ENCODE measurements around the gene NUP43.
A peak's percentile ranks its signal among the peaks of the same experiment; 100 is the strongest.
"Not testable (repeated sequence)": the region's sequence is repeated elsewhere in the genome, so short reads cannot be mapped to it uniquely, and the experiment has no call there.

Gene NUP43, protein sequence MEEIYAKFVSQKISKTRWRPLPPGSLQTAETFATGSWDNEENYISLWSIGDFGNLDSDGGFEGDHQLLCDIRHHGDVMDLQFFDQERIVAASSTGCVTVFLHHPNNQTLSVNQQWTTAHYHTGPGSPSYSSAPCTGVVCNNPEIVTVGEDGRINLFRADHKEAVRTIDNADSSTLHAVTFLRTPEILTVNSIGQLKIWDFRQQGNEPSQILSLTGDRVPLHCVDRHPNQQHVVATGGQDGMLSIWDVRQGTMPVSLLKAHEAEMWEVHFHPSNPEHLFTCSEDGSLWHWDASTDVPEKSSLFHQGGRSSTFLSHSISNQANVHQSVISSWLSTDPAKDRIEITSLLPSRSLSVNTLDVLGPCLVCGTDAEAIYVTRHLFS
- total RNA-seq: 11.9 to 70.3 (median 45.1) reads per million in 17 experiments

DNA sequence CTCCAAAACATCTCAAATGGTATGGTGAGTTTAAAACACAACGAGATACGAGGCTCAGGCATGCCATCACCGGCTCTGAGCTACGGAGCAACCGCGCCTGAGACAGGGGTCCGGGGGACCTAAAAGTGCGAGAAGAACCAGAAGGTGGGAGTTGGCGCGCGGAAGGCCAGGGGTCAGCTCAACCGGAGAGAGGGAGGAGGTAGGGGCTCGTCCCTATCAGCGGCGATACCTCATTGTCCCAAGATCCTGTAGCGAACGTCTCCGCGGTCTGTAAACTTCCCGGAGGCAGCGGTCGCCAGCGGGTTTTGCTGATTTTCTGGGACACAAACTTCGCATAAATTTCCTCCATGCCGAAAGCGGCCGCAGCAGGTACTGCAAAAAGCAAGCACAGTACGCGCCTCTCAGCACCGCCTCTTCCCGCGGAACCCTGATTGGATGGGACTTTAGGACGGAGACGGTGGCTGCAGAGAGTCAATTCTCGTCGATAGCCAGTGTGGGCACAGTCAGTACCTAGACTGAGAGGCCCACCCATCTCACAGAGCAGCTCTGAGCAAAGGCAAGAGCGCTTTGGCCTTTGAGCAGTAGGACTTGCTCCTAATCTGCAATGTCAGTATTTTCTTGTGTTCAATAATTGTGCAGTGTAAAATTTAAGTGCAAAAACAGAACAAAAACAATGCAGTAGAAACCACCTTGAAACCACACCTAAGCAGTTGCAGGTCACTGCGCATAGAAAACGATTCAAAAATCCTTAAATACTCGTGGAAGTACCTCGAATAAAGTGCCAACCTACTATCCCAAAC lies at the start of gene NUP43:
Gene NUP43 (minus strand): TSS at position 383 of the 800 bp plus-strand sequence. CDS start 34 bp downstream, at position 349.
- peak; percentile 96 to 97 (median 96) for DNase-seq

DNA sequence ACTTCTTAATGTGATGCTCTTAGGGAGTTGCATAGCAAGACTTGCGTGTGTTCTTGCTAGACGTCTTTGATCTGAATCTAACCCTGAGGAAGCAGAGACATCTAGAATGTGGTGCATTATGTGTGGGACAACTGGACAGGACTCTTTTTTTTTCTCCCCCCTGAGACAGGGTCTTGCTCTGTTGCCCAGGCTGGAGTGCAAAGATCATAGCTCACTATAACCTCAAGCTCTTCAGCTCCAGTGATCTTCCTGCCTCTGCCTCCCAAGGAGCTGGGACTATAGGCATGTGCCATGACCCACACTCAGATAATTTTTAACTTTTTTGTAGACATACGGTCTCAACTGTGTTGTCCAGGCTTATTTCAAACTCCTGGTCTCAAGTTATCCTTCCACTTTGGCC lies 37.2 kb upstream of the NUP43 start:
- DNase-seq: no peak

DNA sequence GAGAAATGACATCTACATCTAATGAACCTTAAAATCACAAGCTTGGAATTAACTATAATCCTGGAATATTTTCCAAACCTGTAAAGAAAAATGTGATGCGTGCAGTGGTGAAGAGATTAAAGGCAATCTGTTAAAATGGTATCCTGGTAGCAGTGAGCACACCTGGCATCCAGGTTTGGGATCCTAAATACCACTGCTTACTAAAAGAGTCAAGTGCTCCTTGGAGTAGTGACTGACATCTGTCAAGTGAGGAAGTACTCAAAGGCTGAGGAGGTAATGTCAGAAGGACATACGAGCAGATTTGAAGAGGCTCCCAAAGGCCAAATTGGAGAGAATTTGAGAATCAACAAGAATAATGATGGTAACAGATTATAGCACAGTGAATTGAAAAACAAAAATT lies 36.0 kb upstream of the NUP43 start:
- DNase-seq: no peak

DNA sequence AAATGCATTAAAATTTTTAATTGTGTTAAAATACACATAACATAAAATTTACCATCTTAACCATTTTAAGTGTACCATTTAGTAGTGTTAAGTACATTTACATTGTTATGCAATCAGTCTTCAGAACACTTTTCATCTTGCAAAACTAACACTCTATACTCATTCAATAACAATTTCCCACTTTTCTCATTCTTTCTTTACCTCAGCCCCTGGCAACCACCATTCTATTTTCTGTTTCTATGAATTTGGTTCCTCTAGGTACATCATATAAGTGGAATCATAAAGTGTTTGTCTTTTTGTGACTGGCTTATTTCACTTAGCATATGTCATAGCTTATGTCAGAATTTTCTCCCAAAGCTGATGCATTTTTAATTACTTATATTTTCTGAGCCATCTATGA lies 35.4 kb upstream of the NUP43 start:
- no peak for DNase-seq

DNA sequence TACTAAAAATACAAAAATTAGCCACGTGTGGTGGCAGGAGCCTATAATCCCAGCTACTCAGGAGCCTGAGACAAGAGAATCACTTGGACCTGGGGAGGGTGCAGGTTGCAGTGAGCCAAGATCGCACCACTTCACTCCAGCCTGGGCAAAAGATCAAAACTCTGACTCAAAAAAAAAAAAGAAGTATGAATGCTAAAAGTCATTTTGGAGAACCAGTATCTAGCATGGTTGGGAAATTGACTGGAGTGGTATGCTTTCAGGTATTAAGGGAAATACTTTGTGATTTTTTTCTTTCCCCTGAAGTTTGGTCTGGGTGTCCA lies 33.3 kb upstream of the NUP43 start:
- no peak for DNase-seq

DNA sequence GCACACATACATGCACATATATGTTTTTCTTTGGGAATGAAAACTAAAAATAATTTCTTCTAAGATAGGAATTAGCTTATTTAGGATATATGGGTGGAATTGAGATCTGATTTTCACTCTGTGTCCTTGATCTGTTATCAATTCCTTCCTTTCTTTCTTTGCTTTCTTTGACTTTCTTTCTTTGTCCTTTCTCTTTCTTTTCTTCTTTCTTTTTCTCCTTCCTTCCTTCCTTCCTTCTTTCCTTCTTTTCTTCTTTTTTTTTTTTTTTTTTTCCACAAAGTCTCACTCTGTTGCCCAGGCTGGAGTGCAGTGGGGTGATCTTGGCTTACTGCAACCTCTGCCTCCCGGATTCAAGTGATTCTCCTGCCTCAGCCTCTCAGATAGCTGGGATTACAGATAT lies 31.3 kb upstream of the NUP43 start:
- no peak for DNase-seq

DNA sequence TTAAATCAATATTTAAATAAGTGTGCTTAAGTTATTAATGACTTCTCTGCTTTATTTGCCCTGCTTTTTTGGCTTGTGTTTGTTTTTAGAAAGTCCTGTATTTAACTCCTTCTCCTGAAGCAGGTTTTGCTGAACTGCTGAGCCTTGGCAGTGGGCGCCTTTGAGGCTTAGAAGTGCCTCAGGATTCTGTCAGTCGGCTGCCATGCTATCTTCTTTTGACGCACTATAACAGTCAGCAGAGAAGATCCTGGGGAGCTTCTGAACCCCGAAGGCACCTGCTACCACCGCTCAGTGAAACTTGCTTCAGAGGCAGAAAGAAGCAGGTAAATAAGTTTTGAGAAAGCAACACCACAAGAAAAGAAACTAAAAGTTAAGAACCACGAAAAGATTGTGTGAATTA lies 25.6 kb upstream of the NUP43 start:
- DNase-seq: no peak

DNA sequence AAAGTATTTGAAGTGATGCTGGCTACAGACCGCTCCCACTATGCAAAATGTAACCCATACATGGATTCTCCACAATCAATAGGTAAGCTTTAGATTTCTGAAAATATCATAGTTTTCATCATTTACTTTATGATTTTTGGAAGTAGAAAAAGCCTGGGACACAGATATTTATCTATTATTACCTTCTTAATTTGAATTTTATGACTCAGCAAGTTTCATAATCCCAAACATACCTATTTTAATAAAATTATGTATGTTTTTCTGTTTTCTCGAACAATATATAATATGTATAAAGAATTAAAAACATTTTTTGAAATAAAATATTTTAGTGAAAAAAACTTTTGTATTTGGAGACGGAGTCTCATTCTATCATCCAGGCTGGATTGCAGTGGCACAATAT lies 24.9 kb upstream of the NUP43 start:
- no peak for DNase-seq

DNA sequence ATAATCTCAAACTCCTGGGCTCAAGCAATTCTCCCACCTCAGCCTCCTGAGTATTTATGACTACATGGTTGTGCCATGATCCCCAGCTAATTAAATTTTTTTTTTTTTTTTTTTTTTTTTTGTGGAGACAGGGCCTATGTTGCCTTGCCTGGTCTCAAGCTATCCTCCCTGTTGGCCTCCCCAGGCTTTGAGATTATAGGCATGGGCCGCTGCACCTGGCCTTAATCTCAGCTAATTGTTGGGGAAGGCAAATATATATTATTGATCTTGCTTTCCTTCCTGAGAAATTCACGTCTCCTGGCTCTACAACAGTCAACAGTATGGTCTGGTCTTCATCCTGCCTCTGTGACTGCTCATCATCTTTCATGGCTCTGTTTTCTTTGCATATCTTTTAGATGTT lies 23.3 kb upstream of the NUP43 start:
- DNase-seq: no peak

DNA sequence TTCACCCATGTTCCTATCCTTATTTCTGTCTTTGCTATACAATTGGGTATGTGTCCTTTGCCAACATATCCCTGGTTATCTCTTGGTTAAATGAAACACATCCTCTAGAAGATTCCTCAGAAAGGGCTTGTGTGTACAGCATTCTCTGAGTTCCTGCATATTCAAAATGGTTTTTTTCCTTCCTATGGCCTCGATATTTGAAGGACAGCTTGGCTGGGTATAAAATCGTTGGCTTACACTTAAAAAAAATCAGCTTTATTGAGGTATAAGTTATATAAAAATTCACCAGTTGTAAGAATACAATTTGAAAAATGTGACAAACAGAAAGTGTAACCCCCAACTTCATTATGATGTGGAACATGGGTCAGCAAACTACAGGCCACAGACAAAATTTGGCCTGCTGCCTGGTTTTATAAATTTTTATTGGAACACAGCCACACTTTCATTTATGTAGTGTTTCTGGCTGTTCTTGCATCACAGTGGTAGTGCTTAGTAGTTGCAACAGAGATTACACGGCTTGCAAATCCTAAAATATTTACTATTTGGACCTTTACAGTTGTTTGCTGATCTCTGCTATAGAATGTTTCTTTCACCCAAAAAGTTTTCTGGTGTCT lies 19.9 kb upstream of the NUP43 start:
- peak; percentile 36 to 71 (median 46) for DNase-seq

DNA sequence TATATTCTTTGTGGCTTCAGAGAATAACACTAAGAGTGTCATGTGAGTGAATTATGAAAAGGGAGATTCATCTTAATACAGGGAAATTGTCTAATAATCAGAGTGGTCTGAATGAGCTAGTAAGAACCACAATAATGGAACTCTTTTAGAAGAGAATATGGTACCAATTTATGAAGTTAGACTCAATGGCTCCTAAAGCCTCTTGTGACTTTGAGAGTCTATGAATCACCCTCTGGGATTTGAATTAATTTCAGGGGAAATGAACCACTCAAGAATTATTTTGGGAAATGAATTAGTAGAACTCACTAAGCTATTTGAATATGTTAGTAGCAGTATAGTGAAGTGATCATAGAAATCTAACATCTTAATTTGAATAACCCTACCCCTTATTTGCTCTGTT lies 17.5 kb upstream of the NUP43 start:
- DNase-seq: no peak

DNA sequence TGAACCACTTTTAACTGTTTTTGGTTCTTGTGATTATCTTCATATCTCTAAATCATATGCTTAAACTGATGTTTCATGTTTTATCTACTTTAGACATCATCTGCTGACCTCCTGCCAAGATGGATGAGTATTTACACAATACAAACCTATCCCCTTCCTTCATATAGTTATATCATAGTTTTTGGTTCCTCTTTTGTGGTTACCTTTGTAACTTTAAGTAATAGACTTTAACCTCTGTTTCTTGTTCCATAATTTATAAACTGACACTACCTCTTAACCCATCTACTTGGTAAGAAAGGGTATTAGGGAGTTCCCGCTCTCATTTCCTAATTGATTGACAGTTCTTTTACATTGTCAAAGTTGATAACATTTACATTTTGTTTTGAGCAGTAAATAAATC lies 15.1 kb upstream of the NUP43 start:
- peak in 2 of 4 experiments; percentile 40 to 49 for DNase-seq

DNA sequence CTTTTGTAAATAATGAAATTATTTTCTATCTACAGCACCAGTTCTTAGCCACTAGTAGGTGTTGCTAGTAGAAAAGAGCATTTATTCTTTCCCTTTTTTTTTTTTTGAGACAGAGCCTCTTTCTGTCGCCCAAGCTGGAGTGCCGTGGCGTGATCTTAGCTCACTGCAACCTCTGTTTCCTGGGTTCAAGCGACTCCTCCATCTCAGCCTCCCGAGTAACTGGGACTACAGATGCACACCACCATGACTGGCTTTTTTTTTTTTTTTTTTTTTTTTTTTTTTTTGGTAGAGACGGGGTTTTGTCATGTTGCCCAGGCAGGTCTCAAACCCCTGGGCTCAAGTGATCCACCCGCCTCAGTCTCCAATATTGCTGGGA lies 9.9 kb upstream of the NUP43 start:
- DNase-seq: no peak

DNA sequence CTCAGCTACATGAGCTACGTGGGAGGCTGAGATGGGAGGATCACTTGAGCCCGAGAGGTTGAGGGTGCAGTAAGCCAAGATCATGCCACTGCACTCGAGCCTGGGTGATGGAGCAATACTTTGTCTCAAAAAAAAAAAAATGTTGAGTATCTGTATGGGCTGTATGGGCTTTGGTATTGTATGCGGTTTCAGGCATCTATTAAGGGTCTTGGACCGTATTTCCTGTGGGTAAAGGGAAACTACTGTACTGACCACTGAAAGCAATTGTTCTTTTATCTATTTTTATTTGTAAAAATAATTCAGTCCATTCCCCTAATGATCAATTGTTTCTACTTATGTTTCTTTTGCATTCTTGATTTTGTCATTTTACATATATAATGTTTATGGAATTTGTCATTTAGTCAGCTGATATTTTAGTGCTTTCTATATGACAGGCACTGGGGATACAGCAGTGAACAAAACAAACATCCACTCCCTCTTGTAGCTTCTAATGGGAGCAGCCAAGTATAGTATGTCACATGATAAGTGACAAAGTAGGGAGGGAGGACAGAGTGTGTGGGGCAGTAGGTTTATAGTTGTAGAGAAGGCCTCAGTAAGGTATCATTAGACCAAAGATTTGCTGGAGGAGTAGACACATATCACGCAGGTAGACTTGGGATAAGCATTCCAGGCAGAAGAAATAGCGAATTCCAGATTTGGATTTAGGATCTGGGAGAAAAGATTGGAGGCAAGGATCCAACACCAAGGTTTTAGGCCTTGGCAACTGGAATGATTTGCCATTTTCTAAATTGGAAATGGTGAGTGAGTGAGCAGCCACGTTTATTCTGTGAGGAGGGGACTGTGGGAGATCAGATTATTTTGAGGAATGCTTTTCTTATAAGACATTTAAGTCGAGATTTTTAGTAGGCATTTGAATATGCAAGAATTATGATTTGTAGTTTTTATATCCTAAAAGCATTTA lies 9.3 kb upstream of the NUP43 start:
- peak in 3 of 4 experiments; percentile 26 to 36 (median 33) for DNase-seq

DNA sequence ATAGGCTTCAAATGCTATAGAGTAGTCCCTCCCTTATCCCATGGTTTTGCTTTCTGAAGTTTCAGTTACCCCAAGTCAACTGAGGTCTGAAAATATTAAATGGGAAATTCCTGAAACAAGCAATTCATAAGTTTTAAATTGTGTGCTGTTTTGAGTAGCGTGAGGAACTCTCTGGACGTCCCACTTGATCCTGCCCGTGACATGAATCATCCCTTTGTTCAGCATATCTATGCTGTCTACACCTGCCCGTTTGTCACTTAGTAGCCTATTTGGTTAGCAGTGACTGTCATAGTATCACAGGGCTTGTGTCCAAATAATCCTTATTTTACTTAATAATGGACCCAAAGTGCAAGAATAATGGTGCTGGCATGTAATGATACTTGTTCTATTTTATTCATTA lies 8.2 kb upstream of the NUP43 start:
- peak; percentile 20 to 46 (median 39) for DNase-seq

DNA sequence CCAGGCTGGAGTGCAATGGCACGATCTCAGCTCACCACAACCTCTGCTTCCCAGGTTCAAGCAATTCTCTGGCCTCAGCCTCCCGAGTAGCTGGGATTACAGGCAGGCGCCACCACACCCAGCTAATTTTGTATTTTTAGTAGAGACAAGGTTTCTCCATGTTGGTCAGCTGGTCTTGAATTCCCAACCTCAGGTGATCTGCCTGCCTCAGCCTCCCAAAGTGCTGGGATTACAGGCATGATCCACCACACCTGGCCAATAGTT lies 7.0 kb upstream of the NUP43 start:
- DNase-seq: not testable (repeated sequence)

DNA sequence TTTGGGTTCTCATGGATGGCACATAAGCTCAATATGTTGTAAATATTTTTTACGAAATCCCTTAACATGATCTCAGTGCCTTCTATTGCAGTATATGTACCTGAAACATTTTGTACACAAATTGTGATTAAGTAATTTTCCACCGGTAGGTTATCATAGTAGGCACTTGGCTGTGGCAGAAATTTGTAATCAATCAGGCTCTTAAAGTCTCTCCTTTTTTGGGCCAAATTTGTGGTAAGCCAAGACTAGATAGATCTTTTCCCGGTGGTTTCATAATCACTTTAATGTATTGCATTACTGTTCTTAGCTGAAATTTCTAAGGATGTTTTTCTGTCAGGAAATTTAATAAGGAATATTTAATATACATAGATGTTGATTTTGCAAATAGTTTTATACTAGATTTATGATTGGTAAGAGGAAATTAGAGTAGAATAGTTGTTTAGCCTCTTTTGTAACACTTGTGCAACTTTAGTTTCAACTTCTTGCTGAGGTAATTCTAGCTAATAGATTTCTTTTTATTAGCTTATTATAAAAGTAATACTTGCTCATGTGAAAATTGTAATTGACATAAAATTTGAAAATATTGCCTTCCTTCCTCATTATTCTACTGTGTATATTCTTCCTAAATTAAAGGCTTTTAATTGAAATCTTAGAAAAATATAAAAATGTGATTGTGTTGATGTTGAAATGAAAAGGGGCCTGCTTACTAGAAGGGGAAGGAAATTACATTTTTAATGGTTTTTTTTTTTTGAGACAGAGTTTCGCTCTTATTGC lies 6.5 kb upstream of the NUP43 start:
- DNase-seq: peak in 2 of 4 experiments; percentile 44 to 51

DNA sequence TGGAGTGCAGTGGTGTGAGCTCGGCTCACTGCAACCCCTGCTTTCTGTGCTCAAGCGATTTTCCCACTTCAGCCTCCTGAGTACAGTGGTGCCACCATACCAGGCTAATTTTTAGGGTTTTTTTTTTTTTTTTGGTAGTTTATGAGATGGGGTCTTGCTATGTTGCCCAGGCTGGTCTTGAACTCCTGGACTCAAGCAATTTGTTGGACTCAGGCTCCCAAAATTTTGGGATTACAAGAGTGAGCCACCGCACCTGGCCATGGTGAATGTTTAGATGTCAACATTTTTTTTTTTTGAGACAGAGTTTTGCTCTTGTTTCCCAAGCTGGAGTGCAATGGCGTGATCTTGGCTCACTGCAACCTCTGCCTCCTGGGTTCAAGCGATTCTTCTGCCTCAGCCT lies 5.6 kb upstream of the NUP43 start:
- not testable (repeated sequence) for DNase-seq

DNA sequence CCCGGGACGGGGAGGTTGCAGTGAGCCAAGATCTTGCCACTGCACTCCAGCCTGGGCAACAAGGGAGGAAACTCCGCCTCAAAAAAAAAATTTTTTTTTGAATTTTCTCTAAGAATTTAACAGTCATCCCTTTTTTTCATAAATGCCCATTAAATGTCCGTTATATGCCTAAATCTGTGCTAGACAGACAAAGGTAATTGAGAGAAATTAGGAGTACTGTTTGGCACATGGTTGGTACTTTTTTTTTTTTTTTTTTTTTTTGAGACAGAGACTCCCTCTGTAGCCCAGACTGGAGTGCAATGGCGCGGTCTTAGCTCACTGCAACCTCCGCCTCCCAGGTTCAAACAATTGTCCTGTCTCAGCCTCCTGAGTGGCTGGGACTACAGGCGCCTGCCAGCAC lies 4.9 kb upstream of the NUP43 start:
- no peak for DNase-seq

DNA sequence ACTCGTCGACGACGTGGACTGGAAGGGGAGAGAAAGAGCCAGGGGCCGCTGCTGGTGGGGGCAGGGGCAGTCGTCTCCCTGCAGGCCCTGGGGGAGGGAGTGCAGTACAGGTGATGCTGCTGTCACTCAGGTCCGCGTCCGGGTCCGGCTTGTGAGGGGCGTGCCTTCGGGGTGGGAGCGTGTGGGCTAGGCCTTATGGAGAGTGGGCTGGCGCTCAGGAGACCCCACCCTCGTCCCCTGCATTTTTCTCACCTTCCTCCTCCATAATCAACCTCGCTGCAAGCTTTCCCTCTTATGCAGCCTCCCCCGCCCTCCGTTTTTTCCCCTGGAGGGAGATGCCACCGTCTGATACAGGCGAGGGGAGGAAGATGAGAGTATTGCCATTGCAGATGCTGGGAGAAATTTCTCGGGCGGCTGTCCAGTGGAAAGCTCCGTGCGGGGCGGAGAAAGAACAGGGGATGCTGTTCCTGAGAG lies 3.8 kb upstream of the NUP43 start:
- peak; percentile 26 to 63 (median 52) for DNase-seq

DNA sequence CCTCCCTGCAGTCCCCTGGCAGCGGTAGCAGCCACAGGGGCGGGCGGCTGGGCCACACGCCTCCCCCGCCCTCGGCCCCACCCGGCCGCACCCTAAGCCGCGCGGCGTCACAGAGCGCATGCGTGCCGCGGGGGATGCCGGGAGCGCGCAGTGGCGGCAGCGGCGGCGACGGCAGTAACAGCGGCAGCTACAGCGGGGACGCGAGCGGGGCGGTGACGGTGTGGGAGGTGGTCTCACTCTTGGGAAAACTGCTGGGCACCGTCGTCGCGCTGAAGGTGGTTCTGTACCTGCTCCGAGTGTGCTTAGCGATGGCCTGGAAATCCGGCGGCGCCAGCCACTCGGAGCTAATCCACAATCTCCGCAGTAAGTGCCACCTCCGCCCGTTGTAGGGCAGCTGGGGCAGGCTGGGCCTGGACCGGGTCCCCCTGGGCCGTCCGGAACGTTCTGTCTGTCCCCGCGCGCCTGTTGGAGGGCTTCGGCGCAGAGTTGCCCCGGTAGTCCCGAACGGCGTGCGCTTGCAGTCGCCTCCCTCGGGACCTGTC lies 3.3 kb upstream of the NUP43 start, which contains the start of gene PCMT1:
Gene PCMT1 (plus strand): TSS at position 148 of the 542 bp plus-strand sequence. CDS start 161 bp downstream, at position 309.
- DNase-seq: peak; percentile 97 to 99 (median 98)

All from suppressor macrophage (primary cell).